Breast epithelium (tissue), 4 donors: ENCODE results near the gene MATN3. TPM values are rescaled to one million over a fixed set of nuclear protein-coding genes. Genes with fewer than 3 reads are reported as not detected.
A peak's percentile ranks its signal among the peaks of the same experiment; 100 is the strongest.

Source experiments
- DNase-seq, 2 donors: peaks; one replicate each; pipeline ENCODE4 v3.0.0-alpha.2; 2019; ENCODE audit warnings: low spot score in 2 of 2
- H3K27ac ChIP-seq, 2 donors: fragments of 200-600 bp; sonication (generic) in 1 of 2; one replicate each; pipeline ENCODE4 v1.5.1; 2016 to 2019; ENCODE audit warnings: mild to moderate bottlenecking in 1 of 2
- H3K27me3 ChIP-seq, 2 donors: fragments of 200-600 bp; sonication (generic) in 1 of 2; one replicate each; pipeline versions ENCODE4 v1.5.1 to v1.6.0; 2017 to 2019; ENCODE audit warnings: control low read depth in 1 of 2, mild to moderate bottlenecking in 1 of 2
- H3K36me3 ChIP-seq: fragments of 200-600 bp; one replicate; pipeline ENCODE4 v1.5.1; 2019
- H3K4me1 ChIP-seq, 2 donors: fragments of 200-600 bp; sonication (generic); one replicate each; pipeline ENCODE4 v1.5.1; 2016 to 2019; ENCODE audit warnings: control low read depth in 1 of 2
- H3K4me3 ChIP-seq, 3 donors: fragments of 200-600 bp; sonication (generic); 1 replicate in 2 of 3; 2 replicates in 1 of 3; pipeline ENCODE4 v1.5.1; 2016 to 2019; ENCODE audit warnings: mild to moderate bottlenecking in 3 of 3, moderate library complexity in 2 of 3
- H3K9me3 ChIP-seq, 2 donors: fragments of 200-600 bp; sonication (generic) in 1 of 2; one replicate each; pipeline ENCODE4 v1.5.1; 2016 to 2019; ENCODE audit warnings: control low read depth in 1 of 2
- POLR2A ChIP-seq: fragments of 450-650 bp; IDR thresholded peaks from one replicate; pipeline ENCODE4 v1.6.1; 2016; ENCODE audit warnings: antibody characterized with exemption, mild to moderate bottlenecking, moderate library complexity
- POLR2AphosphoS5 ChIP-seq, 3 donors: sonication (generic); formaldehyde crosslinking; IDR thresholded peaks; one replicate each; pipeline ENCODE4 v1.6.1; 2017; ENCODE audit warnings: antibody characterized with exemption in 3 of 3
- intact Hi-C: fragments of 100-400 bp; cut with DNase I; formaldehyde crosslinking; loops from one replicate; pipeline ENCODE4 v1.15.1; 2023; ENCODE audit warnings: low total_unique reads
- total RNA-seq, 3 donors: library from RNA; depleted of rRNA; stranded (reverse); fragments of >200 nt; gene quantifications; one replicate each; pipeline ENCODE4 v1.1.0, GENCODE V29; 2016
- TF ChIP-seq, protein P1 (sequence below), 3 donors: fragments of 450-650 bp; IDR thresholded peaks; one replicate each; pipeline ENCODE4 v1.5.1; 2016 to 2017; ENCODE audit warnings: antibody characterized with exemption in 3 of 3, mild to moderate bottlenecking in 3 of 3, moderate library complexity in 3 of 3

MATN3 gene
- total RNA-seq, 3 donors from 2014 or later = 1.3 to 2.9 (median 2.6) TPM

DNA sequence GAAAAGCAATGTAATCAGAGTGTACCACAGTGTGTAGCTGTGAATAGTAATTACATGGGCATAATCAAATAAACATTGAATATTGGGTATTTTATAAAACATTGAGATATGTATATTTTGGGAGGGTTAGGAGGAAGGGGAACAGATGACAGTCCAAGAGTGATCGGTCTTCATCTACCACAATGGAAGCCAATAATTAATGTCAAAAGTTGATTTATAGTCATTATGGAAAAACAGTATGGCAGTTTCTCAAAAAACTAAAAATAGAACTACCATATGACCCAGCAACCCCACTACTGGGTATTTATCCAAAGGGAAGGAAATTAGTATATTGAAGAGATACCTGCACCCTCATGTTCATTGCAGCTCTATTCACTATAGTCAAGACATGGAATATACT, 44.8 kb upstream of the MATN3 start:
- Histone ChIP-seq H3K4me3 (no peak overlapping the region), H3K27me3 (no peaks in the 10 kb centered on the region), H3K4me1 (no peaks in the 10 kb centered on the region), H3K36me3 (no peaks in the 10 kb centered on the region), H3K27ac (no peak overlapping the region), H3K9me3 (no peaks in the 10 kb centered on the region)
- TF ChIP-seq, protein P1, sequence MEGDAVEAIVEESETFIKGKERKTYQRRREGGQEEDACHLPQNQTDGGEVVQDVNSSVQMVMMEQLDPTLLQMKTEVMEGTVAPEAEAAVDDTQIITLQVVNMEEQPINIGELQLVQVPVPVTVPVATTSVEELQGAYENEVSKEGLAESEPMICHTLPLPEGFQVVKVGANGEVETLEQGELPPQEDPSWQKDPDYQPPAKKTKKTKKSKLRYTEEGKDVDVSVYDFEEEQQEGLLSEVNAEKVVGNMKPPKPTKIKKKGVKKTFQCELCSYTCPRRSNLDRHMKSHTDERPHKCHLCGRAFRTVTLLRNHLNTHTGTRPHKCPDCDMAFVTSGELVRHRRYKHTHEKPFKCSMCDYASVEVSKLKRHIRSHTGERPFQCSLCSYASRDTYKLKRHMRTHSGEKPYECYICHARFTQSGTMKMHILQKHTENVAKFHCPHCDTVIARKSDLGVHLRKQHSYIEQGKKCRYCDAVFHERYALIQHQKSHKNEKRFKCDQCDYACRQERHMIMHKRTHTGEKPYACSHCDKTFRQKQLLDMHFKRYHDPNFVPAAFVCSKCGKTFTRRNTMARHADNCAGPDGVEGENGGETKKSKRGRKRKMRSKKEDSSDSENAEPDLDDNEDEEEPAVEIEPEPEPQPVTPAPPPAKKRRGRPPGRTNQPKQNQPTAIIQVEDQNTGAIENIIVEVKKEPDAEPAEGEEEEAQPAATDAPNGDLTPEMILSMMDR (IDR thresholded peaks at IDR 0.05) = no peak
- TF ChIP-seq POLR2AphosphoS5 (IDR thresholded peaks at IDR 0.05) (no peak), POLR2A (no peak)
- DNase-seq = no peak
- intact Hi-C loops = no loop called here

DNA sequence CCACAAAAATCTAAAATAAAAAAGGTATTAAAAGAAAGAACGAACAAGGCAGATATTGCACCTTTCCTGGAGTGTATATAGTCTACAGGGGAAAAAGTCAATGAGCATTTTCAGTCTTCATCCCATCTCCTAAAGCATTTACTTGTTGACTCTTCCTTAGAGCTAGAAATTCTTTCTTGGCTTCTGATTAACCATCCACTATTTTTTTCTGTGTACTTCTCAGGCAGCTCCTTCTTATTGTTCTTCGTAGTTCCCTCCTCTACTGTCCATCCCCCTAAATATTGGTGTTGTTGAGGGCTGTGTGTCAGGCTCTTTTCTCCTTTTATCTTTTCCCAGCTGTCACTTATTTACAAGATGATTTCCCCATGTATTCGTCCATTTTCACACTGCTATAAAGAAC, 42.5 kb upstream of the MATN3 start:
- no peak overlapping the region for H3K4me3 ChIP-seq
- no peak overlapping the region for H3K27ac ChIP-seq
- TF ChIP-seq, protein P1 (IDR thresholded peaks at IDR 0.05) = no peak
- TF ChIP-seq POLR2A = no peak
- TF ChIP-seq POLR2AphosphoS5 (IDR thresholded peaks at IDR 0.05) = no peak
- no peaks in the 10 kb centered on the region for H3K4me1 ChIP-seq
- no peaks in the 10 kb centered on the region for H3K27me3 ChIP-seq
- H3K36me3 ChIP-seq = no peaks in the 10 kb centered on the region
- H3K9me3 ChIP-seq = no peaks in the 10 kb centered on the region
- intact Hi-C loops = no loop called here
- no peak for DNase-seq

DNA sequence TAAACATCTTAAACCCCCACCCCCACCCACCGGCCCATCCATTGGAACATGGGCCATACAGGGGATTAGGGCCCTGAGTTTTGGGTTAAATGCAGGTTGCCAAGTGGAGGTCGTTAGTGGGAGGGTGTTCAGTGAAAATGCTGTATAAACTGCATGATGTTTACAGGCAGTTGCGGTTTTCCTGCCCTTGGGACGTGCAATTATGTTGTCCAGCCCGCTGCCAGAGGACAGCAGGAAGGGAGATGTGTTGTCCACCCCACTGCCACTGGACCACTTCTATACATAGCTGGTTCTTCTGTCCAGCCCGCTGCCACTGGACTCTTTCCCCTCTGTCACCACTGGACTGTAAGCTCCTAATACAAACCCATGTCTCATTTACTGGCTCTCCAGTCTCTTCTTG, 41.7 kb upstream of the MATN3 start:
- Histone ChIP-seq H3K4me1 (no peaks in the 10 kb centered on the region), H3K27ac (no peak overlapping the region), H3K4me3 (no peak overlapping the region), H3K9me3 (no peaks in the 10 kb centered on the region), H3K36me3 (no peaks in the 10 kb centered on the region), H3K27me3 (no peaks in the 10 kb centered on the region)
- intact Hi-C loops = no loop called here
- DNase-seq = no peak
- no peak for TF ChIP-seq POLR2AphosphoS5 (IDR thresholded peaks at IDR 0.05)
- TF ChIP-seq POLR2A = no peak
- TF ChIP-seq, protein P1 (IDR thresholded peaks at IDR 0.05) = no peak

DNA sequence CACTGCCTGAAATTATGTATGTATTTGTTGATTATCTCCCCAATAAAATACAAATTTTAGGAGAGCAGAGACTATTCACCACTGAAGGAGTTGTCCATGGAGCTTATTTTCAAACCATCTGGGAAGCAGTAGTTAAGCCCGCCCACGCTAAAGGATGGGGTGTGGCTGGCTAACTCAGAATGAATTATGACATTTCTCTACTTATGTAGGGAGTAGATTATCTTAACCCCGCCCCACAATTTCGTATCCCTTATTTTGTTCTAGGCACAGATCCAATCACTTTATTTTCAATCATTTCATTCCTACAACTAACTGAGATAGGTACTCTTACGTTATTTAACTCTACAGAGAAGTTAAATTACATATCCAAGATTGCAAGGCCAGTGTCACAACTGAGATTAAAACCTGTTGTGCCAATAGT, 40.4 kb upstream of the MATN3 start:
- no peaks in the 10 kb centered on the region for H3K27me3 ChIP-seq
- peak in 1 of 2 donors; percentile 53 for DNase-seq
- H3K4me3 ChIP-seq = peak overlapping the region; percentile 66 to 95 (median 75)
- H3K4me1 ChIP-seq = peaks cover 0 to 5% of the 10 kb centered on the region in 2 donors
- intact Hi-C loops = no loop called here
- H3K9me3 ChIP-seq = no peaks in the 10 kb centered on the region
- peak overlapping the region; percentile 99 to 100 for H3K27ac ChIP-seq
- TF ChIP-seq, protein P1 (IDR thresholded peaks at IDR 0.05) = no peak
- TF ChIP-seq POLR2A = no peak
- TF ChIP-seq POLR2AphosphoS5 (IDR thresholded peaks at IDR 0.05) = no peak
- no peaks in the 10 kb centered on the region for H3K36me3 ChIP-seq

DNA sequence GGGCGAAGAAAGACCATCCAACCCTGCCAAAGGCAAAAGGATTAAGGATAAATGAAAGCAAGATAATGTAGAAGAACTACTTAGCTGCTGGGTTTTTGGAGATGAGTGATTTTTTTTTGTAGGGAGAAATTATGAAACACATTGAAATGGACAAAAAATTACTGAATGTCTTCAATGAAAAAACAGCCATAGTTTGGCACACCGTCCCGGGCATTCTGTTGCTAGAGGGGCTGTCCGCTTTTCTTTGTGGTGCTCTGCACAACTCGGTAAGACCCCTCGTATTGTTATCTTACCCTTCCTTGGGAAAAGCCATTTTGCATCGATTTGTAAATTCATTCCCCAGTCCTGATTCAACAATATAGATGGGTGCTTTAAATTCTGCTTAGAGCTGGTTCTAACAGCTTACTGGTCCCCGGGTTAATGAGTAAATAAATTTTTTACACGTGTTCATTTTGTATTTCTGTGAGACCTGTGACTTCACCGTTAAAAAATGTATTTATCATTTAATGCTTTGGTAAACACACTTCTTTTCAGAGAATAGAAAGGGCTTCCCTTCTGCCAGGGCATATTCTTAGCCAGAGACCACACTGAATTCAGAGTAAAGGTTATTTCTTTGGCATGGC, 39.9 kb upstream of the MATN3 start:
- Histone ChIP-seq H3K36me3 (no peaks in the 10 kb centered on the region), H3K4me1 (peaks cover 0 to 5% of the 10 kb centered on the region in 2 donors), H3K27me3 (no peaks in the 10 kb centered on the region), H3K4me3 (peak overlapping the region; percentile 66 to 95 (median 75)), H3K27ac (peak overlapping the region; percentile 99 to 100), H3K9me3 (no peaks in the 10 kb centered on the region)
- no peak for DNase-seq
- TF ChIP-seq POLR2A (no peak), POLR2AphosphoS5 (IDR thresholded peaks at IDR 0.05) (no peak)
- TF ChIP-seq, protein P1 (IDR thresholded peaks at IDR 0.05) = no peak
- intact Hi-C loops = no loop called here
